Left lung (tissue), 10 donors: ENCODE measurements around the gene DOP1B. TPM values are rescaled to one million over a fixed set of nuclear protein-coding genes. Genes with fewer than 3 reads are reported as not detected.

ENCODE experiments used
- ATAC-seq: fragments of 200-7000 bp; cut with Tn5 transposase; one replicate; pipeline ENCODE4 v1.9.1; 2020; ENCODE audit warnings: moderate library complexity
- DNase-seq, 4 donors: peaks; one replicate each; pipeline ENCODE4 v3.0.0-alpha.2; 2013 to 2020
- H3K27ac ChIP-seq, 2 donors: fragments of 200-600 bp; sonication (generic) in 1 of 2; one replicate each; pipeline versions ENCODE4 v1.5.0 to v1.8.0; 2020 to 2021
- H3K27me3 ChIP-seq, 2 donors: fragments of 200-600 bp; sonication (generic) in 1 of 2; one replicate each; pipeline versions ENCODE4 v1.5.0 to v1.8.0; 2020 to 2021
- H3K36me3 ChIP-seq, 2 donors: fragments of 200-600 bp; sonication (generic) in 1 of 2; one replicate each; pipeline versions ENCODE4 v1.5.0 to v1.8.0; 2020 to 2021
- H3K4me1 ChIP-seq, 2 donors: fragments of 200-600 bp; one replicate each; pipeline ENCODE4 v1.8.0; 2021
- H3K4me3 ChIP-seq, 2 donors: fragments of 200-600 bp; sonication (generic) in 1 of 2; one replicate each; pipeline versions ENCODE4 v1.5.0 to v1.8.0; 2020 to 2021; ENCODE audit warnings: mild to moderate bottlenecking in 1 of 2
- H3K9me3 ChIP-seq, 2 donors: fragments of 200-600 bp; sonication (generic) in 1 of 2; one replicate each; pipeline versions ENCODE4 v1.5.0 to v1.8.0; 2020 to 2021
- CTCF ChIP-seq, 2 donors: fragments of 200-600 bp; sonication (generic) in 1 of 2; IDR thresholded peaks; one replicate each; pipeline versions ENCODE4 v1.5.0 to v1.8.0; 2021; ENCODE audit warnings: antibody characterized with exemption in 2 of 2
- intact Hi-C, 2 donors: fragments of 100-400 bp; cut with DNase I; formaldehyde crosslinking; loops; one replicate each; pipeline versions ENCODE4 v1.11.2 to v1.14.2; 2022
- polyA plus RNA-seq, 6 donors: library from polyadenylated mRNA; unstranded; fragments of 120-200 nt; gene quantifications; one replicate each; pipeline ENCODE4 v1.2.1, GENCODE V29; 2013; ENCODE audit not compliant: insufficient read length in 6 of 6
- total RNA-seq, 2 donors: library from RNA; stranded (reverse); fragmentation: NEBNext Ultra II Directional; extraction: Animal tissue kit (Norgen Biotek cat#: 25700); gene quantifications; one replicate each; pipeline ENCODE4 v1.2.1, GENCODE V29; 2021
- donor health status: DM: no; HTN: yes; CAD: no.
- donor health status: DM: no; HTN: no; CAD: no.

The DOP1B gene
- total and polyA plus RNA-seq, 8 donors, result 6.0 to 29.6 (median 7.7) TPM

GRCh38 chr21:36113647-36114428, 42.8 kb upstream of the DOP1B start:
- no peak for TF ChIP-seq CTCF (IDR thresholded peaks at IDR 0.05)
- Histone ChIP-seq H3K27me3 (no peaks in the 10 kb centered on the region), H3K4me1 (peaks cover 0 to 21% of the 10 kb centered on the region in 2 donors), H3K4me3 (peak overlapping the region in 1 of 2 donors; percentile 41), H3K36me3 (no peaks in the 10 kb centered on the region), H3K27ac (peak overlapping the region; percentile 65 to 77), H3K9me3 (no peaks in the 10 kb centered on the region)
- DNase-seq (peak in 3 of 4 donors; percentile 50 to 88 (median 76)), ATAC-seq (peak; percentile 72)
- intact Hi-C loops, result no loop called here

- Histone ChIP-seq H3K27me3 (no peaks in the 10 kb centered on the region), H3K9me3 (no peaks in the 10 kb centered on the region), H3K4me3 (no peak overlapping the region), H3K36me3 (no peaks in the 10 kb centered on the region), H3K4me1 (peaks cover 0 to 21% of the 10 kb centered on the region in 2 donors), H3K27ac (no peak overlapping the region)
- no peak for DNase-seq
- ATAC-seq, result no peak
- TF ChIP-seq CTCF (IDR thresholded peaks at IDR 0.05), result no peak
- intact Hi-C loops, result no loop called here
Observed at GRCh38 chr21:36115138-36115730, 41.4 kb upstream of the DOP1B start.

GRCh38 chr21:36117286-36117741, 39.3 kb upstream of the DOP1B start:
- no peaks in the 10 kb centered on the region for H3K27me3 ChIP-seq
- no peak overlapping the region for H3K4me3 ChIP-seq
- intact Hi-C loops, result no loop called here
- H3K9me3 ChIP-seq, result no peaks in the 10 kb centered on the region
- no peak for TF ChIP-seq CTCF (IDR thresholded peaks at IDR 0.05)
- H3K4me1 ChIP-seq, result peaks cover 0 to 21% of the 10 kb centered on the region in 2 donors
- DNase-seq (no peak), ATAC-seq (no peak)
- H3K36me3 ChIP-seq, result no peaks in the 10 kb centered on the region
- H3K27ac ChIP-seq, result no peak overlapping the region

GRCh38 chr21:36120304-36120888, 36.2 kb upstream of the DOP1B start:
- no peak for TF ChIP-seq CTCF (IDR thresholded peaks at IDR 0.05)
- Histone ChIP-seq H3K36me3 (no peaks in the 10 kb centered on the region), H3K27ac (no peak overlapping the region), H3K4me1 (no peaks in the 10 kb centered on the region), H3K27me3 (no peaks in the 10 kb centered on the region), H3K4me3 (no peak overlapping the region), H3K9me3 (no peaks in the 10 kb centered on the region)
- peak in 2 of 4 donors; percentile 71 to 88 for DNase-seq
- intact Hi-C loops, result no loop called here
- peak; percentile 45 for ATAC-seq

GRCh38 chr21:36122977-36123376, 33.6 kb upstream of the DOP1B start:
- no peaks in the 10 kb centered on the region for H3K27me3 ChIP-seq
- H3K36me3 ChIP-seq, result no peaks in the 10 kb centered on the region
- peaks cover 8 to 10% of the 10 kb centered on the region in 2 donors for H3K4me1 ChIP-seq
- DNase-seq, result no peak
- H3K27ac ChIP-seq, result no peak overlapping the region
- intact Hi-C loops, result no loop called here
- H3K9me3 ChIP-seq, result no peaks in the 10 kb centered on the region
- TF ChIP-seq CTCF (IDR thresholded peaks at IDR 0.05), result peak; percentile 20 to 27
- no peak for ATAC-seq
- no peak overlapping the region for H3K4me3 ChIP-seq
